Measurements from ENCODE around the gene NSF. TPM values are rescaled to one million over a fixed set of nuclear protein-coding genes. Genes with fewer than 3 reads are reported as not detected.
A peak's percentile ranks its signal among the peaks of the same experiment; 100 is the strongest.
"Not testable (repeated sequence)": the region's sequence is repeated elsewhere in the genome, so short reads cannot be mapped to it uniquely, and the experiment has no call there.

NSF gene
- total and polyA plus RNA-seq, 10 of the 15 experiments (the other 5 are each of a cell fraction or from before 2014, with no cell fraction given), result 6.8 to 25.6 (median 16.8) TPM

DNA sequence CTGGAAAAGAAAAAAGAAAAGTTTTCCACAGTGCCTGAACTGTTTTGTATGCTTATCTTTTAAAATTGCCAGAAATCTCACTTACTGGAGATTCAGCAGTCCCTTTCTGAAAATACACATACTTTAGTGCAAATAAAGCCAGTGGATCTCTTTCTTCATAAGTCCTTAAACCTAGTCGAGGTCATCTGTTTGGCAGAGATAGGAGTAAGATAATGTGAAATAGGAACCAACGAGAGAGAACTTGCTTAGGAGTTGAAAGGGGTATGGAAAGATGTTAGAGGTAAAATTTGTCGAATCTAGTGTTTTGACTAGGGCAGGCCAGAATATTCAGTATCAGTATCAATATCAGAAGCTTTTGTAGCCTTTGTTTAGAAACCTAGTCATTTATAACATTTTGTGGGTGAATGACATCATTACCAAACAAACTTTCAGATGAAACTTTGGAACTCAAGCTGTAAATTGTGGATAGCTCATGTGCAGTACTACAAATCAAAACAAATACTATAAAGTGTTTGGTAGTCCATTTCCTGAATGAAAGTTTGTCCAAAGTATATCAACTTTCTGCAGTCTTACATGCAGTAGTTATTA, 8.0 kb downstream of the NSF start:
- H3K27ac ChIP-seq (ENCODE audit: control insufficient read depth, insufficient read depth); H3K36me3 ChIP-seq (ENCODE audit: control insufficient read depth in 2 of 2, insufficient read depth in 2 of 2, low read length in 1 of 2); SMC1A ChIA-PET (ENCODE audit: uncharacterized antibody, unreplicated experiment); RAD21 ChIA-PET (ENCODE audit: unreplicated experiment); intact Hi-C loops (cut with micrococcal nuclease; ENCODE audit: unreplicated experiment); H3K4me3 ChIP-seq; POLR2A ChIA-PET; H3K9ac ChIP-seq (ENCODE audit: control insufficient read depth, insufficient read depth, low read length); CTCF ChIA-PET; H2AFZ ChIP-seq (ENCODE audit: control insufficient read depth, low read depth, low read length); H3K9me3 ChIP-seq (replicated peaks; ENCODE audit: control insufficient read depth, insufficient read depth, low read length); DNase-seq (ENCODE audit: low read depth, low spot score); H3K79me2 ChIP-seq (ENCODE audit: control insufficient read depth, insufficient read depth, low read length); H4K20me1 ChIP-seq (ENCODE audit: control insufficient read depth, insufficient read depth); H3K27me3 ChIP-seq (replicated peaks in 1 of 2; ENCODE audit: control insufficient read depth in 2 of 2, insufficient read depth in 2 of 2, low read length in 1 of 2); H3K4me1 ChIP-seq (ENCODE audit: control insufficient read depth, insufficient read depth, low read length); in situ Hi-C loops (cut with MboI); H3K4me2 ChIP-seq (ENCODE audit: control insufficient read depth, insufficient read depth): not testable (repeated sequence)
- TF ChIP-seq JUNB (IDR thresholded peaks at IDR 0.05) (peak; percentile 34), BHLHE40 (IDR thresholded peaks at IDR 0.05; ENCODE audit: borderline replicate concordance in 1 of 2, low read depth in 2 of 2, low read length in 1 of 2) (peak in 1 of 2 experiments; percentile 47; a peak in 2 of 4 replicates), MEF2B (IDR thresholded peaks at IDR 0.05; ENCODE audit: partially characterized antibody, poor library complexity, severe bottlenecking) (peak; percentile 12), ATF7 (IDR thresholded peaks at IDR 0.05; ENCODE audit: low read depth) (peak; percentile 81), IKZF2 (IDR thresholded peaks at IDR 0.05) (peak; percentile 65 to 66)
- TF ChIP-seq, protein P1, sequence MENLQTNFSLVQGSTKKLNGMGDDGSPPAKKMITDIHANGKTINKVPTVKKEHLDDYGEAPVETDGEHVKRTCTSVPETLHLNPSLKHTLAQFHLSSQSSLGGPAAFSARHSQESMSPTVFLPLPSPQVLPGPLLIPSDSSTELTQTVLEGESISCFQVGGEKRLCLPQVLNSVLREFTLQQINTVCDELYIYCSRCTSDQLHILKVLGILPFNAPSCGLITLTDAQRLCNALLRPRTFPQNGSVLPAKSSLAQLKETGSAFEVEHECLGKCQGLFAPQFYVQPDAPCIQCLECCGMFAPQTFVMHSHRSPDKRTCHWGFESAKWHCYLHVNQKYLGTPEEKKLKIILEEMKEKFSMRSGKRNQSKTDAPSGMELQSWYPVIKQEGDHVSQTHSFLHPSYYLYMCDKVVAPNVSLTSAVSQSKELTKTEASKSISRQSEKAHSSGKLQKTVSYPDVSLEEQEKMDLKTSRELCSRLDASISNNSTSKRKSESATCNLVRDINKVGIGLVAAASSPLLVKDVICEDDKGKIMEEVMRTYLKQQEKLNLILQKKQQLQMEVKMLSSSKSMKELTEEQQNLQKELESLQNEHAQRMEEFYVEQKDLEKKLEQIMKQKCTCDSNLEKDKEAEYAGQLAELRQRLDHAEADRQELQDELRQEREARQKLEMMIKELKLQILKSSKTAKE (IDR thresholded peaks at IDR 0.05; ENCODE audit: low read depth, poor library complexity, severe bottlenecking), result peak; percentile 45
- TSS peak; percentile 39 for BruUV-seq (replicated peaks)
- WGBS (ENCODE audit: insufficient coverage, insufficient replicate concordance, low lambda C conversion rate, missing lambda C conversion rate), result 0% methylated on average over 1 of the region's 3 CpGs
- peak; percentile 81 for ATAC-seq
- peak; percentile 95 for FAIRE-seq

DNA sequence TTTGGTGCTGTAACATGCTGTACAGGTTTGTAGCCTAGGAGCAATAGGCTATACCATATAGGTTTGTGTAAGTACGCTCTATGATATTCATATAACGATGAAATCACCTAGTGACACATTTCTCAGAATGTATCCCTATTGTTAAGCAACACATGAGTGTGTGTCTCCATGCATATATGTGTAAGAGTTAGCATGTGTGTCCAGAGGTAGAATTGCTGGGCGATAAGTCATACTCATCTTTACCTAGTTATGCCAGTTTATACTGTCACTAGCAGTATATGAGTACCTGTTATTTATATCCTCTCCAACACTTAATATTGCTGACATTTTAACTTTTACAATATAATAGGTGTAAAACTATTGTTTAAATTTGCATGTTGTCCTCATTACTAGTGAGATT, 10.3 kb downstream of the NSF start:
- DNase-seq (ENCODE audit: low read depth, low spot score); H3K27me3 ChIP-seq (replicated peaks in 1 of 2; ENCODE audit: control insufficient read depth in 2 of 2, insufficient read depth in 2 of 2, low read length in 1 of 2); H3K4me1 ChIP-seq (ENCODE audit: control insufficient read depth, insufficient read depth, low read length); intact Hi-C loops (cut with micrococcal nuclease; ENCODE audit: unreplicated experiment); H3K9ac ChIP-seq (ENCODE audit: control insufficient read depth, insufficient read depth, low read length); ATAC-seq; CTCF ChIA-PET; H3K9me3 ChIP-seq (replicated peaks; ENCODE audit: control insufficient read depth, insufficient read depth, low read length); BruUV-seq (replicated peaks); H3K27ac ChIP-seq (ENCODE audit: control insufficient read depth, insufficient read depth); in situ Hi-C loops (cut with MboI); SMC1A ChIA-PET (ENCODE audit: uncharacterized antibody, unreplicated experiment); RAD21 ChIA-PET (ENCODE audit: unreplicated experiment); H3K4me3 ChIP-seq; H3K79me2 ChIP-seq (ENCODE audit: control insufficient read depth, insufficient read depth, low read length); FAIRE-seq; H2AFZ ChIP-seq (ENCODE audit: control insufficient read depth, low read depth, low read length); H3K36me3 ChIP-seq (ENCODE audit: control insufficient read depth in 2 of 2, insufficient read depth in 2 of 2, low read length in 1 of 2); POLR2A ChIA-PET; H3K4me2 ChIP-seq (ENCODE audit: control insufficient read depth, insufficient read depth); H4K20me1 ChIP-seq (ENCODE audit: control insufficient read depth, insufficient read depth): not testable (repeated sequence)
- whole genome bisulfite sequencing (ENCODE audit: insufficient coverage, insufficient replicate concordance, low lambda C conversion rate, missing lambda C conversion rate), result no CpG with 5 or more reads among the region's 3 CpGs

Measured in GM12878 (cell line).